Neural progenitor cell (in vitro differentiated cells): ENCODE measurements around the gene MEOX1. TPM values are rescaled to one million over a fixed set of nuclear protein-coding genes. Genes with fewer than 3 reads are reported as not detected.

Experiments
- DNase-seq: peaks from one replicate; pipeline ENCODE4 v3.0.0-alpha.2; 2016; ENCODE audit warnings: low spot score
- H2AFZ ChIP-seq: fragments of 200-600 bp; sonication (generic); replicated peaks from 2 replicates; pipeline ENCODE4 v1.6.1; 2016; ENCODE audit warnings: antibody characterized with exemption
- H3F3A ChIP-seq: fragments of 200-600 bp; sonication (generic); 2 replicates; pipeline ENCODE4 v1.6.1; 2016; ENCODE audit warnings: antibody characterized with exemption, low read depth
- H3K27ac ChIP-seq: fragments of 200-600 bp; sonication (generic); 2 replicates; pipeline ENCODE4 v1.5.1; 2016; ENCODE audit warnings: mild to moderate bottlenecking
- H3K27me3 ChIP-seq: fragments of 200-600 bp; sonication (generic); 2 replicates; pipeline ENCODE4 v1.6.1; 2016; ENCODE audit warnings: mild to moderate bottlenecking, moderate library complexity
- H3K36me3 ChIP-seq: fragments of 200-600 bp; sonication (generic); 2 replicates; pipeline ENCODE4 v1.5.1; 2016
- H3K4me1 ChIP-seq: fragments of 200-600 bp; sonication (generic); 2 replicates; pipeline ENCODE4 v1.6.1; 2016; ENCODE audit warnings: mixed run types
- H3K4me2 ChIP-seq: fragments of 200-600 bp; sonication (generic); 2 replicates; pipeline ENCODE4 v1.6.1; 2016
- H3K4me3 ChIP-seq: fragments of 200-600 bp; sonication (generic); 2 replicates; pipeline ENCODE4 v1.5.1; 2016
- H3K79me2 ChIP-seq: fragments of 200-600 bp; sonication (generic); 2 replicates; pipeline ENCODE4 v1.6.1; 2016; ENCODE audit warnings: low read depth
- H3K9ac ChIP-seq: fragments of 200-600 bp; sonication (generic); 2 replicates; pipeline ENCODE4 v1.6.1; 2016
- H3K9me3 ChIP-seq: fragments of 200-600 bp; sonication (generic); 2 replicates; pipeline ENCODE4 v1.5.1; 2016; ENCODE audit warnings: low read depth
- H4K20me1 ChIP-seq: fragments of 200-600 bp; sonication (generic); 2 replicates; pipeline ENCODE4 v1.6.1; 2016; ENCODE audit warnings: low read depth
- H3K27ac Mint-ChIP-seq: 3 replicates; pipeline ENCODE4 v1.8.0; 2021; ENCODE audit warnings: mixed read lengths
- H3K27me3 Mint-ChIP-seq: 2 replicates; pipeline ENCODE4 v1.8.0; 2022; ENCODE audit warnings: low read depth, mild to moderate bottlenecking, inconsistent platforms, moderate library complexity, mixed read lengths; ENCODE audit not compliant: insufficient read depth
- H3K36me3 Mint-ChIP-seq: 3 replicates; pipeline ENCODE4 v1.8.0; 2021; ENCODE audit warnings: mixed read lengths
- H3K4me1 Mint-ChIP-seq: 3 replicates; pipeline ENCODE4 v1.8.0; 2021; ENCODE audit warnings: mixed read lengths
- H3K4me3 Mint-ChIP-seq: 3 replicates; pipeline ENCODE4 v1.8.0; 2021; ENCODE audit warnings: mild to moderate bottlenecking, moderate library complexity, mixed read lengths
- H3K9me3 Mint-ChIP-seq: 3 replicates; pipeline ENCODE4 v1.8.0; 2020; ENCODE audit warnings: mixed read lengths
- EZH2 ChIP-seq: fragments of 200-600 bp; sonication (generic); IDR thresholded peaks from 2 replicates; pipeline ENCODE4 v1.6.1; 2017; ENCODE audit warnings: antibody characterized with exemption, mild to moderate bottlenecking, moderate library complexity
- EZH2phosphoT487 ChIP-seq: fragments of 200-600 bp; sonication (generic); IDR thresholded peaks from 2 replicates; pipeline ENCODE4 v1.6.1; 2017; ENCODE audit warnings: antibody characterized with exemption
- total RNA-seq: library from RNA; depleted of rRNA; stranded (reverse); fragments of >200 nt; gene quantifications from 2 replicates; pipeline ENCODE4 v1.2.3, GENCODE V29; 2015; ENCODE audit warnings: low replicate concordance
- TF ChIP-seq, protein P1 (sequence below): fragments of 200-600 bp; sonication (generic); IDR thresholded peaks from 2 replicates; pipeline ENCODE4 v1.5.1; 2017; ENCODE audit warnings: antibody characterized with exemption, mild to moderate bottlenecking

MEOX1 gene
- total RNA-seq, 1 donor from 2014 or later = not detected

DNA sequence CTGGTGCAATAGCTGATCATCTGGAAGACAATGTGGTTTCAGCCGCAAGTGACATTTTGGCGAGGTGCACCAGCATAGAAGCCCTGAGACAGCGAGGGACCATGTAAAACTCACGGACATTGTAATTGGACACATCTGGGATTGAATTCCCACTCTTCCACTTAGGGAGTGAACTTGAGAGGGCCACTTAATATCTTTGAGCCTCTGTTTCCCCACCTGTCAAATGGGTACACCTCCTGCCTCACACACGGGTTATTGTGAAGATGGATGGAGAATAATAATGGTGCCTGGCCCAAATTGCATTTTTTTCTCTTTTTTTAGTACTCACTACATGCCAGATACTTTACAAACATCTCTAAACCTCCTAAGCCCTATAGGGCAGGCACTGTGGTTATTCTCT, 45.5 kb upstream of the MEOX1 start:
- no peaks in the 10 kb centered on the region for H3K9me3 ChIP-seq
- no peaks in the 10 kb centered on the region for H3K79me2 ChIP-seq
- H3K4me3 Mint-ChIP-seq = no peak overlapping the region
- peaks cover 8% of the 10 kb centered on the region for H3K4me1 ChIP-seq
- no peaks in the 10 kb centered on the region for H3K36me3 Mint-ChIP-seq
- H3K4me1 Mint-ChIP-seq = peaks cover 23% of the 10 kb centered on the region
- H3F3A ChIP-seq = peaks cover 5% of the 10 kb centered on the region
- no peak overlapping the region for H3K9ac ChIP-seq
- DNase-seq = no peak
- H3K36me3 ChIP-seq = no peaks in the 10 kb centered on the region
- no peak overlapping the region for H3K27ac ChIP-seq
- H4K20me1 ChIP-seq = no peaks in the 10 kb centered on the region
- H3K4me3 ChIP-seq = no peak overlapping the region
- no peak overlapping the region for H3K27ac Mint-ChIP-seq
- peaks cover 3% of the 10 kb centered on the region for H3K27me3 ChIP-seq
- no peak overlapping the region for H3K4me2 ChIP-seq
- no peak for TF ChIP-seq EZH2
- TF ChIP-seq EZH2phosphoT487 = no peak
- TF ChIP-seq, protein P1, sequence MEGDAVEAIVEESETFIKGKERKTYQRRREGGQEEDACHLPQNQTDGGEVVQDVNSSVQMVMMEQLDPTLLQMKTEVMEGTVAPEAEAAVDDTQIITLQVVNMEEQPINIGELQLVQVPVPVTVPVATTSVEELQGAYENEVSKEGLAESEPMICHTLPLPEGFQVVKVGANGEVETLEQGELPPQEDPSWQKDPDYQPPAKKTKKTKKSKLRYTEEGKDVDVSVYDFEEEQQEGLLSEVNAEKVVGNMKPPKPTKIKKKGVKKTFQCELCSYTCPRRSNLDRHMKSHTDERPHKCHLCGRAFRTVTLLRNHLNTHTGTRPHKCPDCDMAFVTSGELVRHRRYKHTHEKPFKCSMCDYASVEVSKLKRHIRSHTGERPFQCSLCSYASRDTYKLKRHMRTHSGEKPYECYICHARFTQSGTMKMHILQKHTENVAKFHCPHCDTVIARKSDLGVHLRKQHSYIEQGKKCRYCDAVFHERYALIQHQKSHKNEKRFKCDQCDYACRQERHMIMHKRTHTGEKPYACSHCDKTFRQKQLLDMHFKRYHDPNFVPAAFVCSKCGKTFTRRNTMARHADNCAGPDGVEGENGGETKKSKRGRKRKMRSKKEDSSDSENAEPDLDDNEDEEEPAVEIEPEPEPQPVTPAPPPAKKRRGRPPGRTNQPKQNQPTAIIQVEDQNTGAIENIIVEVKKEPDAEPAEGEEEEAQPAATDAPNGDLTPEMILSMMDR = no peak
- peaks cover 3% of the 10 kb centered on the region for H3K9me3 Mint-ChIP-seq
- no peak overlapping the region for H2AFZ ChIP-seq
- peaks cover 10% of the 10 kb centered on the region for H3K27me3 Mint-ChIP-seq

DNA sequence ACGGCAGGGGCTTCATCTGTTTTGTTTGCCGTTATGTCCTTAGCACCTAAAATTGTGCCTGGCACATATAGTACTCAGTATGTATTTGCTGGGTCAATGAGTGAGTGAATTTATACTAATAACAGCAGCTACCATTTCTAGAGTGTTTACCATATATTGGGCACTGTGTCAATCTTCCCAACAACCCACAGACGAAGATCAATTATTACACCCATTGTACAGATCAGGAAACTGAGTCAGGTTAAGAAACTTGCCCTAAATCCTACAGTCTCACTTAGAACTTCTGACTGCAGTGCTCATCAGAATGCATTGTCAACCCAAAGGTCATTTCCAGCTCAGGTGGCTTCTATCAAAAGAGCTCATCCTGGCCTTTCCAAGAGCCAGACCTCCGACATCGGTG, 44.5 kb upstream of the MEOX1 start:
- no peak for TF ChIP-seq EZH2
- TF ChIP-seq, protein P1 = no peak
- TF ChIP-seq EZH2phosphoT487 = no peak
- Histone ChIP-seq H3K9me3 (no peaks in the 10 kb centered on the region), H3K4me3 (no peak overlapping the region), H3K9ac (no peak overlapping the region), H3F3A (peaks cover 5% of the 10 kb centered on the region), H3K4me1 (peaks cover 8% of the 10 kb centered on the region), H3K27ac (no peak overlapping the region), H3K27me3 (no peaks in the 10 kb centered on the region), H2AFZ (no peak overlapping the region), H3K79me2 (no peaks in the 10 kb centered on the region), H4K20me1 (no peaks in the 10 kb centered on the region), H3K4me2 (no peak overlapping the region), H3K36me3 (no peaks in the 10 kb centered on the region)
- Mint-ChIP-seq H3K4me3 (no peak overlapping the region), H3K4me1 (peaks cover 24% of the 10 kb centered on the region), H3K36me3 (no peaks in the 10 kb centered on the region), H3K27me3 (peaks cover 10% of the 10 kb centered on the region), H3K27ac (no peak overlapping the region), H3K9me3 (peaks cover 3% of the 10 kb centered on the region)
- no peak for DNase-seq

DNA sequence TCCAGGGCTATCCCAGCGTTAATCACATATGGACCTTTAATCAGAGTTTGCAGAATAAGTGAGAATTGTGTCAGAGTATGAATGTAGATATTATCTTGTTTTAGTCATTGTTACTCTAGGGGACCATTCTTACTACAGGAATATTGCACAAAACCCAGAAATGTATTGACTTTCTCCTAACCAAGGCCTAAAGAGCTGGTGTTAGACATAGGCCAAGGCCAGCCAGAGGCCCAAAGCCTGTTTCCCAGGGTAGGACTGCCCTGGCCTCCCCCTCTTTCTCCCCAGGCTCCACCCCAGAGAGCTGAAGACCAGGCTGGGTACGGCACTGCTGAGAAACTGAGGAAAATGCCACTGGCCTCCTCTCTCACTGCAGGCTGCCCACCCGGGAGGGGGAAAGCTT, 41.9 kb upstream of the MEOX1 start:
- Histone ChIP-seq H3K4me3 (no peak overlapping the region), H3K27me3 (no peaks in the 10 kb centered on the region), H3K4me1 (peaks cover 8% of the 10 kb centered on the region), H3K36me3 (no peaks in the 10 kb centered on the region), H3K9me3 (no peaks in the 10 kb centered on the region), H3K4me2 (no peak overlapping the region), H3F3A (peaks cover 5% of the 10 kb centered on the region), H4K20me1 (no peaks in the 10 kb centered on the region), H3K9ac (no peak overlapping the region), H2AFZ (no peak overlapping the region), H3K27ac (no peak overlapping the region), H3K79me2 (no peaks in the 10 kb centered on the region)
- TF ChIP-seq, protein P1 = no peak
- TF ChIP-seq EZH2 (no peak), EZH2phosphoT487 (no peak)
- no peak overlapping the region for H3K27ac Mint-ChIP-seq
- no peaks in the 10 kb centered on the region for H3K9me3 Mint-ChIP-seq
- no peak for DNase-seq
- H3K27me3 Mint-ChIP-seq = peaks cover 9% of the 10 kb centered on the region
- peaks cover 27% of the 10 kb centered on the region for H3K4me1 Mint-ChIP-seq
- no peak overlapping the region for H3K4me3 Mint-ChIP-seq
- no peaks in the 10 kb centered on the region for H3K36me3 Mint-ChIP-seq
